HG02678 (cell line): ENCODE measurements around the gene GPR78.
"Not testable (repeated sequence)": the region's sequence is repeated elsewhere in the genome, so short reads cannot be mapped to it uniquely, and the experiment has no call there.

Experiments
- ATAC-seq: cut with Tn5 transposase; IDR thresholded peaks from one replicate; pipeline ENCODE4 v1.9.1; 2021; ENCODE audit warnings: mild to moderate bottlenecking, moderate library complexity; ENCODE audit not compliant: unreplicated experiment

The GPR78 gene

GRCh38 chr4:8560265-8561047 is 19.7 kb upstream of the GPR78 start:
- ATAC-seq: no peak

- no peak for ATAC-seq
These were observed 15.6 kb upstream of the GPR78 start for GRCh38 chr4:8564595-8564994.

GRCh38 chr4:8568068-8568668 is 12.0 kb upstream of the GPR78 start:
- ATAC-seq: no peak

GRCh38 chr4:8570201-8570600 is 10.0 kb upstream of the GPR78 start:
- no peak for ATAC-seq

- no peak for ATAC-seq
These were observed 8.2 kb upstream of the GPR78 start for GRCh38 chr4:8571702-8572685.

GRCh38 chr4:8573266-8573665 is 6.9 kb upstream of the GPR78 start:
- no peak for ATAC-seq

GRCh38 chr4:8574796-8575370 is 5.3 kb upstream of the GPR78 start:
- no peak for ATAC-seq

- no peak for ATAC-seq
These were observed 4.7 kb upstream of the GPR78 start for GRCh38 chr4:8575457-8575856.

GRCh38 chr4:8576591-8576990 is 3.6 kb upstream of the GPR78 start:
- ATAC-seq: not testable (repeated sequence)

- no peak for ATAC-seq
These were observed 3.1 kb upstream of the GPR78 start for GRCh38 chr4:8577046-8577445.

- ATAC-seq: no peak
These were observed 2.2 kb upstream of the GPR78 start for GRCh38 chr4:8577972-8578371.

- no peak for ATAC-seq
These were observed 1.5 kb upstream of the GPR78 start for GRCh38 chr4:8578717-8579116.

GRCh38 chr4:8579526-8580320 is 469 bp upstream of the GPR78 start:
- ATAC-seq: no peak

GRCh38 chr4:8581094-8581861 is 1.1 kb downstream of the GPR78 start:
- no peak for ATAC-seq

- ATAC-seq: no peak
These were observed 1.8 kb downstream of the GPR78 start for GRCh38 chr4:8582016-8582415.

GRCh38 chr4:8582436-8582835 is 2.2 kb downstream of the GPR78 start:
- ATAC-seq: no peak

- ATAC-seq: no peak
These were observed 2.9 kb downstream of the GPR78 start for GRCh38 chr4:8582941-8583654.

- no peak for ATAC-seq
These were observed 3.4 kb downstream of the GPR78 start for GRCh38 chr4:8583655-8584025.

GRCh38 chr4:8585186-8585585 is 5.0 kb downstream of the GPR78 start:
- no peak for ATAC-seq
